Spinal cord (tissue), 10 donors: Measurements from ENCODE around the gene CPNE8. TPM values are rescaled to one million over a fixed set of nuclear protein-coding genes. Genes with fewer than 3 reads are reported as not detected.
A peak's percentile ranks its signal among the peaks of the same experiment; 100 is the strongest.
"Not testable (repeated sequence)": the region's sequence is repeated elsewhere in the genome, so short reads cannot be mapped to it uniquely, and the experiment has no call there.

Experiments used
- DNase-seq, 6 donors: peaks; one replicate each; pipeline versions ENCODE4 v3.0.0 to v3.0.0-alpha.2; 2013 to 2015; ENCODE audit warnings: low spot score in 6 of 6, low read depth in 4 of 6
- H3K27ac ChIP-seq: one replicate; pipeline ENCODE4 v1.5.1; 2013; ENCODE audit warnings: low read depth, low read length, control low read depth
- H3K27me3 ChIP-seq: one replicate; pipeline ENCODE4 v1.6.1; 2013; ENCODE audit warnings: low read length; ENCODE audit not compliant: control insufficient read depth, insufficient read depth
- H3K36me3 ChIP-seq: one replicate; pipeline ENCODE4 v1.6.1; 2013; ENCODE audit warnings: low read length; ENCODE audit not compliant: control insufficient read depth, insufficient read depth
- H3K4me1 ChIP-seq: one replicate; pipeline ENCODE4 v1.6.1; 2013; ENCODE audit warnings: low read length; ENCODE audit not compliant: control insufficient read depth, insufficient read depth
- H3K4me3 ChIP-seq: one replicate; pipeline ENCODE4 v1.5.1; 2013; ENCODE audit warnings: low read depth, low read length, control low read depth
- H3K9me3 ChIP-seq: one replicate; pipeline ENCODE4 v1.6.1; 2013; ENCODE audit warnings: low read length; ENCODE audit not compliant: control insufficient read depth, insufficient read depth
- WGBS: methylation state at CpG from one replicate; pipeline ENCODE4 v1.1.5; 2013; ENCODE audit warnings: missing lambda C conversion rate; ENCODE audit not compliant: insufficient coverage; 5-methylcytosine and 5-hydroxymethylcytosine counted together
- polyA plus RNA-seq, 2 donors: library from polyadenylated mRNA; unstranded; fragments of 120-200 nt; gene quantifications; one replicate each; pipeline ENCODE4 v1.2.1, GENCODE V29; 2013; ENCODE audit not compliant: insufficient read length in 2 of 2
- total RNA-seq, 2 donors: library from RNA; depleted of rRNA in 1 of 2; stranded (reverse); fragments of 120-200 nt in 1 of 2; fragments of >200 nt in 1 of 2; gene quantifications; one replicate each; pipeline versions ENCODE4 v1.2.3 to v1.2.4, GENCODE V29; 2013 to 2014
- donor health status: healthy.

Gene CPNE8
- total and polyA plus RNA-seq, 4 donors: 11.6 to 26.2 (median 16.0) TPM

- H3K4me3 ChIP-seq: no peak overlapping the region
- no peak for DNase-seq
- H3K27ac ChIP-seq: no peak overlapping the region
- no peaks in the 10 kb centered on the region for H3K9me3 ChIP-seq
- no peaks in the 10 kb centered on the region for H3K4me1 ChIP-seq
- H3K27me3 ChIP-seq: no peaks in the 10 kb centered on the region
- WGBS: no CpG with 5 or more reads among the region's 3 CpGs
- no peaks in the 10 kb centered on the region for H3K36me3 ChIP-seq
These were observed 143.6 kb downstream of the CPNE8 start for GRCh38 chr12:38761636-38762342.

GRCh38 chr12:38761111-38761510, 144.3 kb downstream of the CPNE8 start:
- no peak for DNase-seq
- 100% methylated on average over 1 of the region's 1 CpG for WGBS
- no peaks in the 10 kb centered on the region for H3K27me3 ChIP-seq
- H3K27ac ChIP-seq: no peak overlapping the region
- no peaks in the 10 kb centered on the region for H3K36me3 ChIP-seq
- H3K4me3 ChIP-seq: no peak overlapping the region
- H3K9me3 ChIP-seq: no peaks in the 10 kb centered on the region
- no peaks in the 10 kb centered on the region for H3K4me1 ChIP-seq

GRCh38 chr12:38759621-38760020, 145.8 kb downstream of the CPNE8 start:
- Histone ChIP-seq H3K27me3 (no peaks in the 10 kb centered on the region), H3K4me3 (no peak overlapping the region), H3K27ac (no peak overlapping the region), H3K4me1 (no peaks in the 10 kb centered on the region), H3K9me3 (no peaks in the 10 kb centered on the region), H3K36me3 (no peaks in the 10 kb centered on the region)
- peak in 1 of 6 donors; percentile 54 for DNase-seq

- Histone ChIP-seq H3K4me3 (no peak overlapping the region), H3K27me3 (no peaks in the 10 kb centered on the region), H3K27ac (no peak overlapping the region), H3K9me3 (no peaks in the 10 kb centered on the region), H3K36me3 (no peaks in the 10 kb centered on the region), H3K4me1 (no peaks in the 10 kb centered on the region)
- WGBS: no CpG with 5 or more reads among the region's 2 CpGs
- DNase-seq: no peak
These were observed 158.6 kb downstream of the CPNE8 start for GRCh38 chr12:38746744-38747143.

- H3K36me3 ChIP-seq: no peaks in the 10 kb centered on the region
- no peak overlapping the region for H3K27ac ChIP-seq
- H3K27me3 ChIP-seq: no peaks in the 10 kb centered on the region
- DNase-seq: no peak
- H3K4me3 ChIP-seq: no peak overlapping the region
- WGBS: 67% methylated on average over 2 of the region's 4 CpGs
- no peaks in the 10 kb centered on the region for H3K9me3 ChIP-seq
- no peaks in the 10 kb centered on the region for H3K4me1 ChIP-seq
These were observed 159.8 kb downstream of the CPNE8 start for GRCh38 chr12:38745601-38746000.

- Histone ChIP-seq H3K9me3 (no peaks in the 10 kb centered on the region), H3K4me1 (no peaks in the 10 kb centered on the region), H3K36me3 (no peaks in the 10 kb centered on the region), H3K27me3 (no peaks in the 10 kb centered on the region), H3K27ac (no peak overlapping the region), H3K4me3 (no peak overlapping the region)
- no peak for DNase-seq
- WGBS: no CpG with 5 or more reads among the region's 4 CpGs
These were observed 161.3 kb downstream of the CPNE8 start for GRCh38 chr12:38744041-38744440.

- not testable (repeated sequence) for DNase-seq, H3K27ac ChIP-seq, H3K4me3 ChIP-seq, H3K27me3 ChIP-seq, H3K4me1 ChIP-seq, H3K36me3 ChIP-seq, H3K9me3 ChIP-seq
- WGBS: no CpG with 5 or more reads among the region's 1 CpG
These were observed 162.9 kb downstream of the CPNE8 start for GRCh38 chr12:38742496-38742895.

- no peak for DNase-seq
- Histone ChIP-seq H3K4me3 (no peak overlapping the region), H3K9me3 (no peaks in the 10 kb centered on the region), H3K27me3 (no peaks in the 10 kb centered on the region), H3K4me1 (no peaks in the 10 kb centered on the region), H3K27ac (no peak overlapping the region), H3K36me3 (no peaks in the 10 kb centered on the region)
- WGBS: no CpG with 5 or more reads among the region's 3 CpGs
These were observed 168.6 kb downstream of the CPNE8 start for GRCh38 chr12:38736821-38737220.

GRCh38 chr12:38732761-38733160, 172.6 kb downstream of the CPNE8 start:
- H3K4me3 ChIP-seq: no peak overlapping the region
- peak in 1 of 6 donors; percentile 46 for DNase-seq
- no peaks in the 10 kb centered on the region for H3K27me3 ChIP-seq
- no peaks in the 10 kb centered on the region for H3K36me3 ChIP-seq
- H3K27ac ChIP-seq: no peak overlapping the region
- no peaks in the 10 kb centered on the region for H3K9me3 ChIP-seq
- no peaks in the 10 kb centered on the region for H3K4me1 ChIP-seq

- H3K4me3 ChIP-seq: no peak overlapping the region
- no peaks in the 10 kb centered on the region for H3K27me3 ChIP-seq
These were observed 176.5 kb downstream of the CPNE8 start for GRCh38 chr12:38728894-38729293.

More at GRCh38 chr12:38728894-38729293, 176.5 kb downstream of the CPNE8 start:
- WGBS: no CpG with 5 or more reads among the region's 1 CpG
- H3K27ac ChIP-seq: no peak overlapping the region
- H3K9me3 ChIP-seq: no peaks in the 10 kb centered on the region
- H3K4me1 ChIP-seq: no peaks in the 10 kb centered on the region
- DNase-seq: no peak
- H3K36me3 ChIP-seq: no peaks in the 10 kb centered on the region
